Measurements from ENCODE around the gene HSD11B2.

Gene HSD11B2

DNA sequence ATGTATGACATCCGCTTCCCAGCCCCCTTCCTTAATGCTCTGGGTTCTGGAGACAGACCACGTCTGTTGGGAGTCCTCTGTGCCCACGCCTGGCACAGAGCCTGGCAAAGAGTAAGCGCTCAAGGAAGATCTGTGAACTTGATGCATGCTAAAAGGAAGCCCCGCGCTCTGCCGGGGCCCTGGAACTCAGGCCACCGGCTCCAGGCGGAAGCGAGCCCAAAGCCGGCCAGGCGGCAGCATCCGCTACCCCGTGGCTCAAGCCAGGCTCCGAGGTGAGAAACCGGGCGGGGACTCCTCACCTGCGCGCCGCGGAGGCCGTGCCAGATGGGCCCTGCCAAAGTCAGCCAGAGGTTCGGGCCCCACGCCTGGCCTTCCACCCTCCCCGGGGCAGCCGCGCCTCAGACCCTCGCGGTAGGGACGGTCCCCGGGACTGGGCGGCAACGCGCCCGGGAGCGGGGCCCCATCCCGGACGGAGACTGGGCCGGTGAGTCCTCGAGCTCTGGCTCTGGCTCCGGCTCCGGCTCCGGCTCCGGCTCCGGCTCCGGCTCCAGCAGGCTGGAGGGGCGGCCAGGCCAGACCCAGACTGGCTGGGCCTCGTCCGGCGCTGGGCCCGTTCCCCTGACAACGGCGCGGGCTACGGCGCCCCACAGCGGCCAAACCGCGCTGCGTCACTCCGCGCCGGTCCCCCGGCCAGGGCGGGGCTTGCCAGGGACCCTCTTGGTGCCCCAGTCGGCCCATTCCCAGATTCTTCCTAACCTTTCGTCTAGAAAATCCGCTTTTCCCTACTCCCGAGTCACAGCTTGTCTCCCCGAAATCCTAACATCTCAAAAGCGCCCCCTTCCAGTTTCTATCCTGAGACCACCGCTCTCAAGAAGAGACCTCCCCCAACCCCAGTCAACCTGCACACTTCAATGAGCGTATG is 14.8 kb upstream of the HSD11B2 start, which contains the start of gene ZDHHC1:
ZDHHC1 (minus strand) TSS at position 606 of the 922 bp plus-strand sequence. CDS start 8,702 bp downstream, outside the sequence.
- Mint-ChIP-seq H3K4me1 (peaks cover 14 to 19% of the 10 kb centered on the region in 2 donors), H3K4me3 (peak within 1 kb of the TSS; percentile 85 to 86), H3K27me3 (peaks cover 18 to 27% of the 10 kb centered on the region in 2 donors), H3K27ac (peak within 1 kb of the TSS; percentile 56), H3K9me3 (no peaks in the 10 kb centered on the region), H3K36me3 (no peaks in the 10 kb centered on the region)
- DNase-seq = peak; percentile 63
- peak; percentile 90 to 92 for ATAC-seq (replicated peaks)

DNA sequence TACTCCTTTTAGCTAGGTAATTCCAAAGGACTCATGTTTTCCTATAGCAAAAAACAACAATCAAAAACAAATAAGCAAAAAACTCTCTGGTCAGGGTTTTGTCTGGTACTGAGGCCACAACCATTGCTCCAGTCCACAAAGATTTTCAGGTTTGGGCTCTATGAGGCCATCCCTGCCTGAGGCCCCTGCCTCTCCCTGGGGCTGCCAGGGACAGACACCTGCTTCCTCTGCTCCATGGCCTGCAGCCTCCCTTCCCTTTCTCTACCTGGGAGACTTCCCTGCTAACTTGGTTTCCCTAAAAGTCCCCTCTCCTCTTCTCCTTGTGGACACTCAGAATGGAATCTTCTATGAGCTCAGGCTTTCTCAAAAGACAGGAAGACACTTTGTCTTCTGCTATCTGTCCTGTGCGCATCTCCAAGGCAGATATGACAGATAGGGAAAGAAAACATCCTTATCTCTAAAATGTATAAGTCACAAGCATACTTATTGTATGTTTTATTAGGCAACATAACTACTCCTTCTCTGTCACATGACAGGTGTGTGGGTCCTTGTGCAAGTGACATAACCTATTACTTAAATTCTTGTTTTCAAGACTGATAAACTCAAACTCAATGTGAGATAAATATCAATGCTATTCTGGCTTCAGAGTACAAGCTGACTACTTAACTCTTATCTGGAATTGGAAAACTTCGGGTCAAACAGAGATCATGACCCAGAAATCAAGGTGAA is 13.4 kb upstream of the HSD11B2 start:
- no peak for DNase-seq
- Mint-ChIP-seq H3K27ac (no peak overlapping the region), H3K4me1 (peaks cover 14 to 19% of the 10 kb centered on the region in 2 donors), H3K36me3 (no peaks in the 10 kb centered on the region), H3K4me3 (peak overlapping the region; percentile 28 to 59), H3K27me3 (peaks cover 18 to 30% of the 10 kb centered on the region in 2 donors), H3K9me3 (no peaks in the 10 kb centered on the region)
- ATAC-seq (replicated peaks) = no peak

DNA sequence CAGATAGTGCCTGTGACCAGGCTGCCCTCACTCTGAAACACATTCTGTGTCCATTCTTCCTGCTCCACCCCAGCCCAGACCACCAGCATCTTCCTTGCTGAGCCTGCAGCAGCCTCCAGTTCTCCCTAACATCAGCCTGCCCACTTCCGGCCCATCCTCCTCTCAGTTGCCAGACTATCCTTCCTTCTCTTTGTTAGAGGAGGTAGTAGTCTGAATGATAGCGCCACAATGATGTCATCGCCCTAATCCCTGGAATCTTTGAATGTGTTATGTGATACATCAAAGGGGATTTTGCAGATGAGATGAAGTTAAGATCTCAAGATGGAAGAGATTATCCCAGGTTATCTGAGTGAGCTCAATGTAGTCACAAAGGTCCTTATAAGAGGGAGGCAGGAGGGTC is 11.4 kb upstream of the HSD11B2 start:
- no peak for DNase-seq
- H3K9me3 Mint-ChIP-seq = no peaks in the 10 kb centered on the region

DNA sequence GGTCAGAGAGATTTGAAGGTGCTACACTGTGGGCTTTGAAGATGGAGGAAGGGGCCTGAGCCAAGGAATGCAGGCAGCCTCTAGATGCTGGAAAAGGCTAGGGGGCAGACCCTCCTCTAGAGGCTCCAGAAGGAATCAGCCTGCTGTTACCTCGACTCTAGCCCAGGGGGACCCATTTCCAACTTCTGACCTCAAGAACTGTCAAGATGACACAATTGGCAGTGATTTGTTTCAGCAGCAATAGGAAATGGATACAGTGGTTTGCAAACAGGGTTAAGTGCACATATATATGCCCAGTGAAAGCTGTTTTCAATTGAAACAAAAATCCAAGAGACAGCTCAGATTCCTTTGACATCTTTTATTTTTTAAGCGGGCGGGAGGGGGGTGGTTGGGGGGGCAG is 11.0 kb upstream of the HSD11B2 start:
- H3K27me3 Mint-ChIP-seq = peaks cover 22 to 49% of the 10 kb centered on the region in 2 donors
- no peak overlapping the region for H3K4me3 Mint-ChIP-seq
- no peak overlapping the region for H3K27ac Mint-ChIP-seq
- no peak for DNase-seq
- ATAC-seq (replicated peaks) = no peak
- H3K4me1 Mint-ChIP-seq = peaks cover 7 to 13% of the 10 kb centered on the region in 2 donors
- H3K9me3 Mint-ChIP-seq = no peaks in the 10 kb centered on the region
- H3K36me3 Mint-ChIP-seq = no peaks in the 10 kb centered on the region

More for the DNA sequence above, 11.4 kb upstream of the HSD11B2 start:
- H3K36me3 Mint-ChIP-seq = no peaks in the 10 kb centered on the region
- H3K27ac Mint-ChIP-seq = no peak overlapping the region
- no peak overlapping the region for H3K4me3 Mint-ChIP-seq
- no peak for ATAC-seq (replicated peaks)
- H3K4me1 Mint-ChIP-seq = peaks cover 9 to 16% of the 10 kb centered on the region in 2 donors
- H3K27me3 Mint-ChIP-seq = peaks cover 18 to 44% of the 10 kb centered on the region in 2 donors

- ATAC-seq (replicated peaks) (no peak), DNase-seq (no peak)
- Mint-ChIP-seq H3K27ac (no peak overlapping the region), H3K4me1 (peaks cover 4 to 6% of the 10 kb centered on the region in 2 donors), H3K4me3 (no peak overlapping the region), H3K36me3 (no peaks in the 10 kb centered on the region), H3K27me3 (peaks cover 22 to 49% of the 10 kb centered on the region in 2 donors), H3K9me3 (no peaks in the 10 kb centered on the region)
Observed at GRCh38 chr16:67421030-67421429, 9.9 kb upstream of the HSD11B2 start.

DNA sequence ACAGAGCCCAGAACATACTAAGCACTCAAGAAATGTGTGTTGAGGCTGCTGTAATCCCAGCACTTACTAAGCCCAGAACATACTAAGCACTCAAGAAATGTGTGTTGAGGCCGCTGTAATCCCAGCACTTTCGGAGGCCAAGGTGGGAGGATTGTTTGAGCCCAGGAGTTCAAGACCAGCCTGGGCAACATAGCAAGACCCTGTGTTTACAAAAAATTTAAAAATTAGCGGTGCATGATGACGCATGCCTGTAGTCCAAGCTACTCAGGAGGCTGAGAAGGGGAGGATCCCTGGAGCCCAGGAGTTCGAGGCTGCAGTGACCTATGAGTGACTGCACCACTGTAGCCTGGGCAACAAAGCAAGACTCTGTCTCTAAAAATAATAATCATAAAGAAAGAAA is 7.9 kb upstream of the HSD11B2 start:
- Mint-ChIP-seq H3K9me3 (no peaks in the 10 kb centered on the region), H3K4me3 (no peak overlapping the region), H3K27me3 (peaks cover 24 to 48% of the 10 kb centered on the region in 2 donors), H3K27ac (no peak overlapping the region), H3K4me1 (peaks cover 0 to 2% of the 10 kb centered on the region in 2 donors), H3K36me3 (no peaks in the 10 kb centered on the region)
- DNase-seq (no peak), ATAC-seq (replicated peaks) (no peak)

GRCh38 chr16:67423611-67424260 is 7.2 kb upstream of the HSD11B2 start:
- H3K4me1 Mint-ChIP-seq = peaks cover 0 to 4% of the 10 kb centered on the region in 2 donors
- H3K27ac Mint-ChIP-seq = no peak overlapping the region
- peaks cover 24 to 48% of the 10 kb centered on the region in 2 donors for H3K27me3 Mint-ChIP-seq
- DNase-seq = no peak
- ATAC-seq (replicated peaks) = no peak
- H3K9me3 Mint-ChIP-seq = no peaks in the 10 kb centered on the region
- no peak overlapping the region for H3K4me3 Mint-ChIP-seq
- H3K36me3 Mint-ChIP-seq = no peaks in the 10 kb centered on the region

DNA sequence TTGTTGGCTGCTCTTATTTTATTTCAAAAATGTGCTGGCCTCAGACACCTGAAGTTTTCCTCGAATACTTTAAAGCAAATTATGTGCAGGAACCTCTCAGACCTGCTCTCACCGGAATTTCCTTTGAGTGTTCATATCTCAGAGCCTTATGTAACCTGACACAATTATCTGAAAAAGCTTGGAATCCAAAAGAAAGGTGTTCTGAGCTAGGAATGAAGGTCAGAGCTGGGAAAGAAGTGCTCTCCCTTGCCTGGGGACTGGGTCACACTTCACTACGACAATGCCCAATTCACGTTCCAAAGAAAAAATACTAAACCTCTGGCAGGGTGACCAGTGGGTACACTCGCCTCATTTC is 6.7 kb upstream of the HSD11B2 start:
- peaks cover 28 to 51% of the 10 kb centered on the region in 2 donors for H3K27me3 Mint-ChIP-seq
- H3K9me3 Mint-ChIP-seq = no peaks in the 10 kb centered on the region

GRCh38 chr16:67425061-67425460 is 5.9 kb upstream of the HSD11B2 start:
- H3K27me3 Mint-ChIP-seq = peaks cover 28 to 51% of the 10 kb centered on the region in 2 donors

More for the DNA sequence above, 6.7 kb upstream of the HSD11B2 start:
- H3K27ac Mint-ChIP-seq = no peak overlapping the region
- H3K4me1 Mint-ChIP-seq = peaks cover 0 to 4% of the 10 kb centered on the region in 2 donors
- DNase-seq (no peak), ATAC-seq (replicated peaks) (no peak)
- H3K36me3 Mint-ChIP-seq = no peaks in the 10 kb centered on the region
- H3K4me3 Mint-ChIP-seq = no peak overlapping the region

GRCh38 chr16:67425580-67425979 is 5.3 kb upstream of the HSD11B2 start:
- Mint-ChIP-seq H3K4me3 (no peak overlapping the region), H3K36me3 (no peaks in the 10 kb centered on the region), H3K27me3 (peaks cover 33 to 56% of the 10 kb centered on the region in 2 donors), H3K4me1 (peaks cover 6 to 8% of the 10 kb centered on the region in 2 donors), H3K9me3 (no peaks in the 10 kb centered on the region), H3K27ac (no peak overlapping the region)
- ATAC-seq (replicated peaks) (no peak), DNase-seq (no peak)

More at GRCh38 chr16:67425061-67425460, 5.9 kb upstream of the HSD11B2 start:
- H3K9me3 Mint-ChIP-seq = no peaks in the 10 kb centered on the region
- no peak for ATAC-seq (replicated peaks)
- DNase-seq = no peak
- peaks cover 1 to 4% of the 10 kb centered on the region in 2 donors for H3K4me1 Mint-ChIP-seq
- H3K27ac Mint-ChIP-seq = no peak overlapping the region
- no peaks in the 10 kb centered on the region for H3K36me3 Mint-ChIP-seq
- no peak overlapping the region for H3K4me3 Mint-ChIP-seq

- Mint-ChIP-seq H3K4me3 (no peak overlapping the region), H3K27ac (no peak overlapping the region), H3K27me3 (peaks cover 33 to 57% of the 10 kb centered on the region in 2 donors), H3K36me3 (no peaks in the 10 kb centered on the region), H3K9me3 (no peaks in the 10 kb centered on the region), H3K4me1 (peaks cover 7 to 8% of the 10 kb centered on the region in 2 donors)
- DNase-seq = no peak
- ATAC-seq (replicated peaks) = no peak
Observed at GRCh38 chr16:67426022-67426421, 4.9 kb upstream of the HSD11B2 start.

GRCh38 chr16:67426950-67427349 is 4.0 kb upstream of the HSD11B2 start:
- DNase-seq (no peak), ATAC-seq (replicated peaks) (no peak)
- Mint-ChIP-seq H3K27me3 (peaks cover 33 to 57% of the 10 kb centered on the region in 2 donors), H3K4me3 (no peak overlapping the region), H3K36me3 (no peaks in the 10 kb centered on the region), H3K9me3 (no peaks in the 10 kb centered on the region), H3K4me1 (peaks cover 11 to 14% of the 10 kb centered on the region in 2 donors), H3K27ac (no peak overlapping the region)

DNA sequence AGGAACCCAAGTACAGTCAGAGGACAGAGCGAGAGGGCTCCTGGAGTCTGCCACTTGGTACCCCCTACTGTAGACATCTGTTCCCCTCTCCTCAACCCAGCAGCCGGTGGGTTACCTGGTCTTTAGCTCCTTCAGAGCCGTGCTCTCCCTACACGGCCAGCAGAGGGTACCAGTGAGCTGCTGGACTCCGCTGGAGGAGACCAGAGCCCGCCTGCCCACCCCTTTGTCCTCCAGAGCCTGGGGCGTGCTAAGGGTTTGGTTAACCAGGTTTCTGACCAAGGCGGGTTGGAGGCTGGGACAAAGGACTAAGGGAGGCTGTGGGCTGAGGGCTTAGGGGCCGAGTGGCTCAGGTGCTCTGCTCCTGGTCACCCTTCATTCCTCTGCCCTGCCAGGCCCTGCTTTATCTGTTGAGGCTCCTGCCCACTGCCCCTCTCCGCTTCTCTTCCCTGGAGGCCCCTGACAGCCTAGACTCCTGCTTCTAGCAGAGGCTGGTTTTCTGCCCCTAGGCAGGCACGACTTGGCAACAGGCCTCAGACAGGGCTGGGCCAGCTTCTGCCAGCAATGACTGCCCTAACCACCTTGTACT is 2.7 kb upstream of the HSD11B2 start:
- Mint-ChIP-seq H3K27ac (no peak overlapping the region), H3K27me3 (peaks cover 41 to 53% of the 10 kb centered on the region in 2 donors), H3K9me3 (no peaks in the 10 kb centered on the region), H3K4me1 (peaks cover 19 to 27% of the 10 kb centered on the region in 2 donors), H3K36me3 (peaks cover 2 to 7% of the 10 kb centered on the region in 2 donors), H3K4me3 (no peak overlapping the region)
- ATAC-seq (replicated peaks) = peak; percentile 72 to 74
- peak; percentile 46 for DNase-seq
